Prostate gland (tissue), 2 donors: Measurements from ENCODE around the gene RAD51B.

Experiments
- POLR2A ChIP-seq: fragments of 450-650 bp; IDR thresholded peaks from one replicate; pipeline ENCODE4 v1.6.1; 2016; ENCODE audit warnings: antibody characterized with exemption, mild to moderate bottlenecking
- POLR2AphosphoS5 ChIP-seq: sonication (generic); formaldehyde crosslinking; IDR thresholded peaks from one replicate; pipeline ENCODE4 v1.6.1; 2017; ENCODE audit warnings: antibody characterized with exemption
- TF ChIP-seq, protein P1 (sequence below), 4 experiments: fragments of 200-600 bp in 2 of 4; fragments of 450-650 bp in 2 of 4; sonication (generic) in 2 of 4; IDR thresholded peaks; 1 replicate in 3 of 4; 2 replicates in 1 of 4; pipeline ENCODE4 v1.5.1; 2016 to 2019; ENCODE audit warnings: antibody characterized with exemption in 4 of 4, mild to moderate bottlenecking in 2 of 4, moderate library complexity in 2 of 4

GRCh38 chr14:68308726-68309520, 489.3 kb downstream of the RAD51B start:
- TF ChIP-seq, protein P1, sequence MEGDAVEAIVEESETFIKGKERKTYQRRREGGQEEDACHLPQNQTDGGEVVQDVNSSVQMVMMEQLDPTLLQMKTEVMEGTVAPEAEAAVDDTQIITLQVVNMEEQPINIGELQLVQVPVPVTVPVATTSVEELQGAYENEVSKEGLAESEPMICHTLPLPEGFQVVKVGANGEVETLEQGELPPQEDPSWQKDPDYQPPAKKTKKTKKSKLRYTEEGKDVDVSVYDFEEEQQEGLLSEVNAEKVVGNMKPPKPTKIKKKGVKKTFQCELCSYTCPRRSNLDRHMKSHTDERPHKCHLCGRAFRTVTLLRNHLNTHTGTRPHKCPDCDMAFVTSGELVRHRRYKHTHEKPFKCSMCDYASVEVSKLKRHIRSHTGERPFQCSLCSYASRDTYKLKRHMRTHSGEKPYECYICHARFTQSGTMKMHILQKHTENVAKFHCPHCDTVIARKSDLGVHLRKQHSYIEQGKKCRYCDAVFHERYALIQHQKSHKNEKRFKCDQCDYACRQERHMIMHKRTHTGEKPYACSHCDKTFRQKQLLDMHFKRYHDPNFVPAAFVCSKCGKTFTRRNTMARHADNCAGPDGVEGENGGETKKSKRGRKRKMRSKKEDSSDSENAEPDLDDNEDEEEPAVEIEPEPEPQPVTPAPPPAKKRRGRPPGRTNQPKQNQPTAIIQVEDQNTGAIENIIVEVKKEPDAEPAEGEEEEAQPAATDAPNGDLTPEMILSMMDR (IDR thresholded peaks at IDR 0.05): no peak
- no peak for TF ChIP-seq POLR2AphosphoS5
- TF ChIP-seq POLR2A: no peak
